DMS153 treated with DMSO at 0.1 percent for 48 hours (cell line): Measurements from ENCODE around the gene ACSF3.
A peak's percentile ranks its signal among the peaks of the same experiment; 100 is the strongest.
"Not testable (repeated sequence)": the region's sequence is repeated elsewhere in the genome, so short reads cannot be mapped to it uniquely, and the experiment has no call there.

ENCODE experiments used
- DNase-seq: peaks from one replicate; lab custom pipeline; 2025; ENCODE audit not compliant: unreplicated experiment; lab: John Stamatoyannopoulos, UW

The ACSF3 gene

GRCh38 chr16:89185887-89186592 lies 92.4 kb downstream of the ACSF3 start:
- DNase-seq: not testable (repeated sequence)

DNA sequence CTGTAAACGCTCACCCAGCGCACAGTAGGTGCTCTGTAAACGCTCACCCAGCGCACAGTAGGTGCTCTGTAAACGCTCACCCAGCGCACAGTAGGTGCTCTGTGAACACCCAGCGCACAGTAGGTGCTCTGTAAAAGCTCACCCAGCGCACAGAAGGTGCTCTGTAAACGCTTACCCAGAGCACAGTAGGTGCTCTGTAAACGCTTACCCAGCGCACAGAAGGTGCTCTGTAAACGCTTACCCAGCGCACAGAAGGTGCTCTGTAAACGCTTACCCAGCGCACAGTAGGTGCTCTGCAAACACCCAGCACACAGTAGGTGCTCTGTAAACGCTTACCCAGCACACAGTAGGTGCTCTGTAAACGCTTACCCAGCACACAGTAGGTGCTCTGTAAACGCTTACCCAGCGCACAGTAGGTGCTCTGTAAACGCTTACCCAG lies 93.0 kb downstream of the ACSF3 start:
- DNase-seq: not testable (repeated sequence)

- no peak for DNase-seq
These were observed 93.5 kb downstream of the ACSF3 start for GRCh38 chr16:89187032-89187769.

GRCh38 chr16:89187770-89188392 lies 94.2 kb downstream of the ACSF3 start:
- DNase-seq: no peak

GRCh38 chr16:89188471-89189357 lies 95.1 kb downstream of the ACSF3 start:
- not testable (repeated sequence) for DNase-seq

- DNase-seq: no peak
These were observed 95.8 kb downstream of the ACSF3 start for GRCh38 chr16:89189358-89190025.

GRCh38 chr16:89190150-89190958 lies 96.7 kb downstream of the ACSF3 start:
- no peak for DNase-seq

DNA sequence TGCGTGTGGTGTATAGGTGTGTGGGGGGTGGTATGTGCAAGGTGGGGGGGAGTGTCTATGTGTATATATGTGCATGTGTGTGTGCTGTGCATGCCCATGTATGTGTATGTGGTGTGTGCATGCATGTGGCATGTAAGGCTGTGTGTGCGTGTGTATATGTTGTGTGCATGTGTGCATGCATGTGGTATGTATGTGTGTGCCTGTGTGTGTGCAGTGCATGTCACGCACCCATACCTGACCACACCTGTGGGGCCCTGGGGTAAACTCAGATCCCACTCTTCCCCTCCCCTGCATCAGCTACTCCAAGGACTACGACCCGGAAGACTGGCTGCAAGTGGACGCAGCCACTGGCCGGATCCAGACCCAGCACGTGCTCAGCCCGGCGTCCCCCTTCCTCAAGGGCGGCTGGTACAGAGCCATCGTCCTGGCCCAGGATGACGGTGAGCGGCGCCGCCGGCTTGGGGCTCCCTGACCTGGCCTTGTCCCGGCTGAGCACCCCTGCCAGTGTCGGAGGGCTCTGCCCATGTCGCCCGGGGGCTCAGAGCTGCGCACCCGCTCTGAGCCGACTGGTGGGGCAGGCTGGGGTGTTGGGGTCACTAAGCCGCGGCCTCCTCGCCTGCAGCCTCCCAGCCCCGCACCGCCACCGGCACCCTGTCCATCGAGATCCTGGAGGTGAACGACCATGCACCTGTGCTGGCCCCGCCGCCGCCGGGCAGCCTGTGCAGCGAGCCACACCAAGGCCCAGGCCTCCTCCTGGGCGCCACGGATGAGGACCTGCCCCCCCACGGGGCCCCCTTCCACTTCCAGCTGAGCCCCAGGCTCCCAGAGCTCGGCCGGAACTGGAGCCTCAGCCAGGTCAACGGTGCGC lies 97.6 kb downstream of the ACSF3 start:
- DNase-seq: no peak

DNA sequence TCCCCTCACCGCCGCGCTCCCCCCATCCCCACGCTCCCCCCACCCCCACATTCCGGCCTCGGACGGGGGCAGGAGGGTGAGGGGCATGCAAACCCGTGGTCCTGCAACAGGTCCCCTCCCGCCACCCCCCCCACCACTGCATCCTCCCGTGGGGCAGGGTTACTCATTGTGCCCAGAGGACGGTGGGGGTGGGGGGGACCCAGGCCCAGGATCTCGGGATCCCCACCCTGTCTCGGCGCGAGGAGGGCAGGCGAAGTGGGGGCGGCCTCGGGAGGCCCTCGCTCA lies 98.2 kb downstream of the ACSF3 start:
- DNase-seq: no peak

GRCh38 chr16:89192186-89192955 lies 98.7 kb downstream of the ACSF3 start:
- DNase-seq: peak; percentile 7

DNA sequence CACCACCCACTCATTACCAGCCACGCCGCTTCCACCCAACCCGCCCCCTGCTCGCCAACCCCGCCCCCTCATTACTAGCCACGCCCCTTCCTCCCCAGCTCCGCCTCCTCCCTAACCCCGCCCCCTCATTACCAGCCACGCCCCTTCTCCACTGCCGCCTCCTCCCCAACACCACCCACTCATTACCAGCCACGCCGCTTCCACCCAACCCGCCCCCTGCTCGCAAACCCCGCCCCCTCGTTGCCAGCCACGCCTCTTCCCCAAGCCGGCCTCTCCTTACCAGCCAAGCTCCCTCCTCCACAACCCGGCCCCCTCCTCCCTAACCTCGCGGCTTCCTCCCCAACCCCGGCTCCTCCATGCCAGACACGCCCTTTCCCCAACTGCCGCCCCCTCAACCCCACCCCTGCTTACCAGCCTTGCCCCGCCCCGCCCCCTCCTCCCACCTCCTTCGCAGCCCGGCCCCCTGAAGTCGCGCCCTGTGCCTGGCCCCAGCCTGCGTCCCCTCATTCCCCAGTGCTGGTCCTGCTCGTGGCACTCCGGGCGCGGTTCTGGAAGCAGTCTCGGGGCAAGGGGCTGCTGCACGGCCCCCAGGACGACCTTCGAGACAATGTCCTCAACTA lies 99.4 kb downstream of the ACSF3 start:
- DNase-seq: peak; percentile 29

- no peak for DNase-seq
These were observed 100.1 kb downstream of the ACSF3 start for GRCh38 chr16:89193576-89194293.

- DNase-seq: no peak
These were observed 101.0 kb downstream of the ACSF3 start for GRCh38 chr16:89194340-89195311.

DNA sequence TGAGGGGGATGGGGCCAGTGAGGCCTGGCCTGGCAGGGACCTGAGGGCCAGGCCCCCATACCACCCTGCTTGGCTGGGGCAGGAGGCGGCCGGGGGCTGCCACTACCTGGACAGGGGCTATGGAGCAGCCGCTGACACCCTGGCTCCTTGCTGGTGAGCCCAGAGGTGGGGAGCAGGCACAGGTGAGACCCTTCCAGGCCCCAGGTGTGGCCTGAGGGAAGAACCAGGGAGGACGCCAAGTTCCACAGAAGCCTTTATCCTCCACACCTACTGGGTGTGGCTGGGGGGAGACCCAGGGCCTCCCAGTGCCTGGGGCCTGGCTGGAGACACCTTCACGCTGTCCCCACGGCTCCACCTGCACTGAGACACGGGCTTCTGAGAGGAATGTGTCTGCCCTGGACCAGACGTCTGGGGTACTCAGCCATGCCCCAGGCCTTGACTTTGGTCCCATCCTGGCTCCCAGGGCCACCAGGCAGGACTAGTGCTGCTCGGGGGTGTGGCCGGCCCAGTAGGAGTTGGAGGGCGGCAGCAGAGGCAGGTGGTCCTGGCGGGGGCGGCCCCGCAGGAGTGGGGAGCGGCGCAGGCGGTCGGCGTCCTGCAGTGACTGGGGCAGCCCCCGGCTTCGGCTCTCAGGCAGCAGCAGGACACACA lies 102.0 kb downstream of the ACSF3 start:
- no peak for DNase-seq

- DNase-seq: no peak
These were observed 103.5 kb downstream of the ACSF3 start for GRCh38 chr16:89197033-89197632.
